Cerebellar nuclear complex (tissue), 1 donor: ENCODE results near the gene IFNL2.
"Not testable (repeated sequence)": the region's sequence is repeated elsewhere in the genome, so short reads cannot be mapped to it uniquely, and the experiment has no call there.

Experiments
- DNase-seq, 2 experiments: peaks; one replicate each; lab custom pipeline; 2025; lab: John Stamatoyannopoulos, UW

Gene IFNL2

GRCh38 chr19:39253374-39254149 lies 14.6 kb upstream of the IFNL2 start:
- DNase-seq = no peak

- no peak for DNase-seq
Observed at GRCh38 chr19:39254531-39255345, 13.5 kb upstream of the IFNL2 start.

GRCh38 chr19:39257227-39257626 lies 11.0 kb upstream of the IFNL2 start:
- no peak for DNase-seq

- no peak for DNase-seq
Observed at GRCh38 chr19:39261704-39262103, 6.5 kb upstream of the IFNL2 start.

GRCh38 chr19:39262496-39262895 lies 5.7 kb upstream of the IFNL2 start:
- no peak for DNase-seq

- no peak for DNase-seq
Observed at GRCh38 chr19:39263912-39264305, 4.3 kb upstream of the IFNL2 start.

- no peak for DNase-seq
Observed at GRCh38 chr19:39264306-39265290, 3.6 kb upstream of the IFNL2 start.

- DNase-seq = no peak
Observed at GRCh38 chr19:39265321-39265916, 2.8 kb upstream of the IFNL2 start.

GRCh38 chr19:39268531-39269223 lies 481 bp downstream of the IFNL2 start:
- DNase-seq = not testable (repeated sequence)

GRCh38 chr19:39269369-39269768 lies 1.2 kb downstream of the IFNL2 start:
- DNase-seq = not testable (repeated sequence)

GRCh38 chr19:39270036-39270871 lies 2.1 kb downstream of the IFNL2 start:
- no peak for DNase-seq

GRCh38 chr19:39273859-39274258 lies 5.7 kb downstream of the IFNL2 start:
- DNase-seq = not testable (repeated sequence)

- DNase-seq = no peak
Observed at GRCh38 chr19:39275578-39275977, 7.4 kb downstream of the IFNL2 start.

- DNase-seq = no peak
Observed at GRCh38 chr19:39276740-39277139, 8.5 kb downstream of the IFNL2 start.

GRCh38 chr19:39277598-39277997 lies 9.4 kb downstream of the IFNL2 start:
- DNase-seq = no peak

- DNase-seq = no peak
Observed at GRCh38 chr19:39282021-39282420, 13.8 kb downstream of the IFNL2 start.

GRCh38 chr19:39284032-39284431 lies 15.8 kb downstream of the IFNL2 start:
- no peak for DNase-seq

- DNase-seq = no peak
Observed at GRCh38 chr19:39293394-39293793, 25.2 kb downstream of the IFNL2 start.

- DNase-seq = no peak
Observed at GRCh38 chr19:39296055-39296645, 28.0 kb downstream of the IFNL2 start, which contains the start of gene IFNL1. TSS of gene IFNL1 (plus strand) at chr19:39296407. CDS start at chr19:39296422, 15 bp downstream.

- no peak for DNase-seq
Observed at GRCh38 chr19:39296906-39297305, 28.7 kb downstream of the IFNL2 start.
